Peyer's patch (tissue), 4 donors: Measurements from ENCODE around the gene DHDH. TPM values are rescaled to one million over a fixed set of nuclear protein-coding genes. Genes with fewer than 3 reads are reported as not detected.
A peak's percentile ranks its signal among the peaks of the same experiment; 100 is the strongest.

Experiments used
- DNase-seq, 3 donors: peaks; one replicate each; pipeline ENCODE4 v3.0.0-alpha.2; 2017 to 2019
- H3K27ac ChIP-seq, 4 donors: fragments of 200-600 bp; sonication (generic); one replicate each; pipeline ENCODE4 v1.5.1; 2016 to 2019
- H3K27me3 ChIP-seq, 2 donors: fragments of 200-600 bp; sonication (generic); one replicate each; pipeline ENCODE4 v1.5.1; 2019
- H3K36me3 ChIP-seq, 3 donors: fragments of 200-600 bp; sonication (generic); one replicate each; pipeline ENCODE4 v1.5.1; 2016 to 2019
- H3K4me1 ChIP-seq, 4 donors: fragments of 200-600 bp; sonication (generic); one replicate each; pipeline ENCODE4 v1.5.1; 2016 to 2019
- H3K4me3 ChIP-seq, 4 donors: fragments of 200-600 bp; sonication (generic); 1 replicate in 3 of 4; 2 replicates in 1 of 4; pipeline ENCODE4 v1.5.1; 2016 to 2019; ENCODE audit warnings: mild to moderate bottlenecking in 1 of 4
- H3K9me3 ChIP-seq, 4 donors: fragments of 200-600 bp; sonication (generic); one replicate each; pipeline ENCODE4 v1.5.1; 2016 to 2019; ENCODE audit warnings: mild to moderate bottlenecking in 1 of 4
- POLR2A ChIP-seq, 2 donors: fragments of 450-650 bp; IDR thresholded peaks; one replicate each; pipeline ENCODE4 v1.5.1; 2017; ENCODE audit warnings: antibody characterized with exemption in 2 of 2, mild to moderate bottlenecking in 2 of 2, moderate library complexity in 2 of 2
- total RNA-seq, 4 donors: library from RNA; depleted of rRNA; stranded (reverse); fragments of >200 nt; gene quantifications; one replicate each; pipeline ENCODE4 v1.1.0, GENCODE V29; 2016
- TF ChIP-seq, protein P1 (sequence below), 6 experiments: fragments of 450-650 bp in 4 of 6; fragments of 200-600 bp in 2 of 6; sonication (generic) in 1 of 6; IDR thresholded peaks; one replicate each; pipeline ENCODE4 v1.5.1; 2017 to 2019; ENCODE audit warnings: antibody characterized with exemption in 6 of 6, mild to moderate bottlenecking in 3 of 6, moderate library complexity in 1 of 6

The DHDH gene
- total RNA-seq, 4 donors from 2014 or later, result 14.6 to 55.5 (median 45.9) TPM; not detected in 1

GRCh38 chr19:48965040-48965805 is 31.7 kb downstream of the DHDH start, which contains the start of gene FTL:
TSS of gene FTL (plus strand) at chr19:48965309. CDS start at chr19:48965508, 199 bp downstream.
- TF ChIP-seq, protein P1, sequence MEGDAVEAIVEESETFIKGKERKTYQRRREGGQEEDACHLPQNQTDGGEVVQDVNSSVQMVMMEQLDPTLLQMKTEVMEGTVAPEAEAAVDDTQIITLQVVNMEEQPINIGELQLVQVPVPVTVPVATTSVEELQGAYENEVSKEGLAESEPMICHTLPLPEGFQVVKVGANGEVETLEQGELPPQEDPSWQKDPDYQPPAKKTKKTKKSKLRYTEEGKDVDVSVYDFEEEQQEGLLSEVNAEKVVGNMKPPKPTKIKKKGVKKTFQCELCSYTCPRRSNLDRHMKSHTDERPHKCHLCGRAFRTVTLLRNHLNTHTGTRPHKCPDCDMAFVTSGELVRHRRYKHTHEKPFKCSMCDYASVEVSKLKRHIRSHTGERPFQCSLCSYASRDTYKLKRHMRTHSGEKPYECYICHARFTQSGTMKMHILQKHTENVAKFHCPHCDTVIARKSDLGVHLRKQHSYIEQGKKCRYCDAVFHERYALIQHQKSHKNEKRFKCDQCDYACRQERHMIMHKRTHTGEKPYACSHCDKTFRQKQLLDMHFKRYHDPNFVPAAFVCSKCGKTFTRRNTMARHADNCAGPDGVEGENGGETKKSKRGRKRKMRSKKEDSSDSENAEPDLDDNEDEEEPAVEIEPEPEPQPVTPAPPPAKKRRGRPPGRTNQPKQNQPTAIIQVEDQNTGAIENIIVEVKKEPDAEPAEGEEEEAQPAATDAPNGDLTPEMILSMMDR (IDR thresholded peaks at IDR 0.05), result peak in 1 of 6 experiments; percentile 21
- peak; percentile 100 for TF ChIP-seq POLR2A (IDR thresholded peaks at IDR 0.05)
- peak within 1 kb of the TSS; percentile 58 to 91 (median 74) for H3K4me3 ChIP-seq
- H3K4me1 ChIP-seq, result peaks cover 0 to 48% (median 30%) of the 10 kb centered on the region in 4 donors
- peak within 1 kb of the TSS; percentile 80 to 96 (median 96) for H3K27ac ChIP-seq
- DNase-seq, result peak; percentile 98 to 99 (median 98)
- H3K36me3 ChIP-seq, result peaks cover 0 to 34% (median 0%) of the 10 kb centered on the region in 3 donors
- H3K27me3 ChIP-seq, result no peaks in the 10 kb centered on the region
- no peaks in the 10 kb centered on the region for H3K9me3 ChIP-seq

DNA sequence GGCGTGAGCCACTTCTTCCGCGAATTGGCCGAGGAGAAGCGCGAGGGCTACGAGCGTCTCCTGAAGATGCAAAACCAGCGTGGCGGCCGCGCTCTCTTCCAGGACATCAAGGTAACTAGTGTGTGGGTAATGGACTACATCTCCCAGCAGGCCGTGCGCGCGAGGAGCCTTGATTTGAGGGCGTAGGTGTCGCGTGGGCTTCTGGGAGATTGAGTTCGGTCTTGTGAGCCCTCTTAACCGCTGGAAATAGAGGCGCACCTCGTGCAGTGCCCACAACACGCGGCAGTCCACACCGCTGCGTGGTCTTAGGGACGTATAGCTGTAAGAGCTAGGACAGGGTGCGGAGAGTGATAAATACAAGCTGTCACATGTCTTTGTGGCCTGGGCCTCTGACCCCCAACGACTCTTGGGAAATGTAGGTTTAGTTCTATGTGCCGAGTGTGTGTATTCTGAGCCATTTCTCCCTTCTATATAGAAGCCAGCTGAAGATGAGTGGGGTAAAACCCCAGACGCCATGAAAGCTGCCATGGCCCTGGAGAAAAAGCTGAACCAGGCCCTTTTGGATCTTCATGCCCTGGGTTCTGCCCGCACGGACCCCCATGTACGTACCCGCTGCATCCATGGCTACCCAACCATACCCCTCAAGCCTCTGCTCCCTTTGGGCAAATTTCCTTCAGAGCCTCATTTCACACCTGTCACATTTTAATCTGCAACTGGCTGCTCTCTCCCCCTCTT is 32.5 kb downstream of the DHDH start:
- peaks cover 0 to 40% (median 0%) of the 10 kb centered on the region in 3 donors for H3K36me3 ChIP-seq
- H3K4me1 ChIP-seq, result peaks cover 0 to 45% (median 32%) of the 10 kb centered on the region in 4 donors
- DNase-seq, result peak; percentile 89 to 96 (median 92)

DNA sequence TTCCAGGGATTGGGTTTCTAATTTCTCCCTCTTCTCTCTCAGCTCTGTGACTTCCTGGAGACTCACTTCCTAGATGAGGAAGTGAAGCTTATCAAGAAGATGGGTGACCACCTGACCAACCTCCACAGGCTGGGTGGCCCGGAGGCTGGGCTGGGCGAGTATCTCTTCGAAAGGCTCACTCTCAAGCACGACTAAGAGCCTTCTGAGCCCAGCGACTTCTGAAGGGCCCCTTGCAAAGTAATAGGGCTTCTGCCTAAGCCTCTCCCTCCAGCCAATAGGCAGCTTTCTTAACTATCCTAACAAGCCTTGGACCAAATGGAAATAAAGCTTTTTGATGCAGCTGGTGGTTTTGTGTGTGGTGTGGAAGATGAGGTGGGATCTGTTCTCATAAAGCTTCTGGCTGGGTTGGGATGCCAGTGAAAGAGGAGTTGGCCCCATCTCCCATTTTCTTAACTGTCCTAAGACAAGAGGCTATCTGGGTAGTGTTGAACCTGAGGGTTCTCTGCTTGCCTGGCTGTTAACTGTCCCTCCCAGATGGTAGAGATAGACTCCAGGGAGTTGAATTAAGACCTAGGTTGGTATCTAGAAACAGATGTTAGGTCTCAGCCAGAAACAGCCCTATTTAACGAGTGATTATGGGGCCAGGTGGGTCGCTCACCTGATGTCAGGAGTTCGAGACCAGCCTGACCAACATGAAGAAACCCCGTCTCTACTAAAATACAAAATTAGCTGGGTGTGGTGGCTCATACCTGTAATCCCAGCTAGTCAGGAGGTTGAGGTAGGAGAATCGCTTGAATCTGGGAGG is 33.2 kb downstream of the DHDH start:
- DNase-seq, result no peak
- H3K36me3 ChIP-seq, result peaks cover 0 to 48% (median 0%) of the 10 kb centered on the region in 3 donors
- peak overlapping the region; percentile 58 to 91 (median 74) for H3K4me3 ChIP-seq
- H3K27ac ChIP-seq, result peak overlapping the region; percentile 80 to 96 (median 96)
- TF ChIP-seq, protein P1 (IDR thresholded peaks at IDR 0.05), result no peak
- TF ChIP-seq POLR2A (IDR thresholded peaks at IDR 0.05), result no peak
- no peaks in the 10 kb centered on the region for H3K9me3 ChIP-seq
- no peaks in the 10 kb centered on the region for H3K27me3 ChIP-seq
- peaks cover 0 to 40% (median 32%) of the 10 kb centered on the region in 4 donors for H3K4me1 ChIP-seq

More for the DNA sequence above, 32.5 kb downstream of the DHDH start:
- no peak for TF ChIP-seq POLR2A (IDR thresholded peaks at IDR 0.05)
- H3K9me3 ChIP-seq, result no peaks in the 10 kb centered on the region
- H3K4me3 ChIP-seq, result peak overlapping the region; percentile 58 to 91 (median 74)
- no peaks in the 10 kb centered on the region for H3K27me3 ChIP-seq
- H3K27ac ChIP-seq, result peak overlapping the region; percentile 80 to 96 (median 96)

GRCh38 chr19:48967346-48968178 is 34.1 kb downstream of the DHDH start:
- Histone ChIP-seq H3K4me3 (peak overlapping the region in 2 of 4 donors; percentile 72 to 91), H3K9me3 (no peaks in the 10 kb centered on the region), H3K4me1 (peaks cover 0 to 33% (median 28%) of the 10 kb centered on the region in 4 donors), H3K27me3 (no peaks in the 10 kb centered on the region), H3K27ac (peak overlapping the region in 3 of 4 donors; percentile 46 to 96 (median 95)), H3K36me3 (peaks cover 0 to 56% (median 0%) of the 10 kb centered on the region in 3 donors)
- peak in 1 of 3 donors; percentile 62 for DNase-seq
- no peak for TF ChIP-seq POLR2A (IDR thresholded peaks at IDR 0.05)
- TF ChIP-seq, protein P1 (IDR thresholded peaks at IDR 0.05), result no peak

GRCh38 chr19:48968179-48968661 is 34.7 kb downstream of the DHDH start:
- H3K4me3 ChIP-seq, result no peak overlapping the region
- no peaks in the 10 kb centered on the region for H3K27me3 ChIP-seq
- H3K27ac ChIP-seq, result peak overlapping the region in 2 of 4 donors; percentile 46 to 96
- peaks cover 0 to 62% (median 0%) of the 10 kb centered on the region in 3 donors for H3K36me3 ChIP-seq
- TF ChIP-seq, protein P1 (IDR thresholded peaks at IDR 0.05), result no peak
- TF ChIP-seq POLR2A (IDR thresholded peaks at IDR 0.05), result peak in 1 of 2 donors; percentile 28
- H3K4me1 ChIP-seq, result peaks cover 0 to 33% (median 27%) of the 10 kb centered on the region in 4 donors
- DNase-seq, result no peak
- H3K9me3 ChIP-seq, result no peaks in the 10 kb centered on the region
